CD4-positive, alpha-beta T cell treated with Interleukin-21 for 1 hour (primary cell): Measurements from ENCODE around the gene HRH1.
A peak's percentile ranks its signal among the peaks of the same experiment; 100 is the strongest.
"Not testable (repeated sequence)": the region's sequence is repeated elsewhere in the genome, so short reads cannot be mapped to it uniquely, and the experiment has no call there.

Experiments
- DNase-seq: peaks from one replicate; pipeline ENCODE4 v3.0.0-alpha.2; 2020

The HRH1 gene, protein sequence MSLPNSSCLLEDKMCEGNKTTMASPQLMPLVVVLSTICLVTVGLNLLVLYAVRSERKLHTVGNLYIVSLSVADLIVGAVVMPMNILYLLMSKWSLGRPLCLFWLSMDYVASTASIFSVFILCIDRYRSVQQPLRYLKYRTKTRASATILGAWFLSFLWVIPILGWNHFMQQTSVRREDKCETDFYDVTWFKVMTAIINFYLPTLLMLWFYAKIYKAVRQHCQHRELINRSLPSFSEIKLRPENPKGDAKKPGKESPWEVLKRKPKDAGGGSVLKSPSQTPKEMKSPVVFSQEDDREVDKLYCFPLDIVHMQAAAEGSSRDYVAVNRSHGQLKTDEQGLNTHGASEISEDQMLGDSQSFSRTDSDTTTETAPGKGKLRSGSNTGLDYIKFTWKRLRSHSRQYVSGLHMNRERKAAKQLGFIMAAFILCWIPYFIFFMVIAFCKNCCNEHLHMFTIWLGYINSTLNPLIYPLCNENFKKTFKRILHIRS

DNA sequence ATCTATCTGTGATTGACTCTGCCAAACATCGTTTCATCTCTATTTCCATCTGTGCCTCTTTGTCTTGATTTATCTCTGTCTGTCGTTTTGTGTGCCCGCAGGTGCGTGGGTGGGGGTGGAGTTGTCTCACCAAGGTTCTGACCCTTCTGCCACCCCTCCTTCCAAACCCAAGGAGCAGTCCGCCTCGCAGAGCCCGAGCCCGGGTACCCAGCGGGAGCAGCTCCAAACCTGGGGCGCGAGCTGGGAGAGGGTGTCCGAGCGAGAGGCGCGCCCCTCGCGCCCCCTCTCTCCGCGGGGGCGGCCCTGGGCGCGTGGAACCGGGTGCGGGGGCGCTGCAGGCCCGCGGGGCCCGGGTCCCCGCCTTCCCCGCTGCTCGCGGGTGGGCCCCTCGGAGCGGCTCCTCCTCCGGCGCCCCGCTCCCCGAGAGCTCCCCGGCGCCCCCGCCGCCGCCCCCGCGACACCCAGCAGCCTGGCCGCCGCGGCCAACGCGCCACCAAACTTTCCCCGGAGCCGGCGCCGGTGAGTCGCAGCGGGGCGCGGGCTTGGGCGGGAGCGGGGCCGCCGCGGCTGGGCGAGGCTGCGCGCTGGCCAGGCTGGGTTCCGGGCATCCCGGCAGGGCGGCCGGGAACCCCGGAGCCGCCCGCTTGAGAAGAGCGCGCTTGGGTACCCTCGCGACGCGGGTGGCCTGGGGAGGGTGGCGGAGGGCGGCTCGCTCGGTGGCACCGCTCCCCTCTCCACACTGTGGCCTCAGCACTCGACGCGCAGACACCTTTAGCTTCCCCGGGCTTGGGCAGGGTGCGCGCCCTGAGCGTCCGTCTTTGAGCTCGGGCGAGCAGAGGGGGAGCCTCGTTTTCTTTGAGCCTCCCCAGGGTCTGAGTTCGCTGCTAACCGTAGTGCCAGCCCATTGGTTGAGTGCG is at the start of gene HRH1:
Gene HRH1 (plus strand): TSS at position 458 of the 917 bp plus-strand sequence. CDS start 104,545 bp downstream, outside the sequence.
- no peak for DNase-seq

DNA sequence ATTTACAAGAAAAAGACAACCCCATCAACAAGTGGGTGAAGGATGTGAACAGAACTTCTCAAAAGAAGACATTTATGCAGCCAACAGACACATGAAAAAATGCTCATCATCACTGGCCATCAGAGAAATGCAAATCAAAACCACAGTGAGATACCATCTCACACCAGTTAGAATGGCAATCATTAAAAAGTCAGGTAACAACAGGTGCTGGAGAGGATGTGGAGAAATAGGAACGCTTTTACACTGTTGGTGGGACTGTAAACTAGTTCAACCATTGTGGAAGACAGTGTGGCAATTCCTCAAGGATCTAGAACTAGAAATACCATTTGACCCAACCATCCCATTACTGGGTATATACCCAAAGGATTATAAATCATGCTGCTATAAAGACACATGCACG is 41.0 kb upstream of the HRH1 start:
- DNase-seq, result not testable (repeated sequence)

DNA sequence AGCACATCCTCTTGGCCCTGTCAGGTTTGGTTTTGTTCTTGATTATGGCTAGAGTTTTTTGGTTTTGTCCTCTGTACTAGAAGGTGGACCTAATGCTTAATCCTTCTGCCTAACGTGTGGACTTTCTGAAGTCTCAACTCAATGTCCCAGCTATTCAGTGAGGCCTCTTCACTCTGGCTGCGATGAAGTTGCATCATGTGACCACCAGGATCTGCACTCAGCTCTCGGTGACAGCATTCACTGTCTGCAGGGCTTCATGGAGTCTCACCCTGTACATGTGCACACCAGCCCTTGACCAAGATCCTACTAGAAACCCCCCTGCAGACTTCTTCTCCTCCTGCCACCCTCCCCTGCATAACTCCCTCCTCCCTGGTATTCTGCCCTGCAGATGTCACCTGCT is 38.7 kb upstream of the HRH1 start:
- DNase-seq, result no peak

DNA sequence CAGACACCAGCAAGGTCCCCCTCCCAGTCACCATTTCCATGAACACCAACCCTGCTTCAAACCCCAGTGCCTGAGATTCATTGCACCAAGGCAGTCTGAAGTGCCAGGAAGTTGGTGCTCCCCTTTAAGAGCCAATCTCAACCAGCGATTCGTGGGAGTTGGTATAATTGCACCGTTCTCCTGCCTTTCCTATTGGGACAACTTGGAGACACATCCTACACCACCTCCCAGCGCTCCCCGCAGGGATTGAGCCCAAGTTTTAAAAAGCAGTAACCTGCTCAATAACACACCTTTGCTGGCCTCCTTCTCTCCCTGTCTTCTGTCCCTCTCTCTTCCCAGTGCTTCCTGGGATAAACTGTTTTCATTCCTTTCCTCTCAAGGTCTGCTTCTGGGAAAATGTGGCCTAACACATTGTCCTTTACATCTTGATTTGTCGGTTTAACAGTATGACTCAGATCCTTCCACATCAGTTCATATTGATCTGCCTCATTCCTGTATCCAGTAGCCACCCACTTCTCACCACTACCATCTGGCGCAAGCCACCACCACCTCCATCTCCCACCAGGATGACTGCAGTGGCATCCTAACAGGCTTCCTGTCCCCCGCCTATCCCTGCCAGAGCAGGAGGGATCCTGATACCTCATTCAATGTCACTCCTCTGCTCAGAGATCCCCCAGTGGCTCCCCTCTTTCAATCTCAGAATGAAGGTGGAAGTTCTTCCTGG is 37.8 kb upstream of the HRH1 start:
- no peak for DNase-seq

DNA sequence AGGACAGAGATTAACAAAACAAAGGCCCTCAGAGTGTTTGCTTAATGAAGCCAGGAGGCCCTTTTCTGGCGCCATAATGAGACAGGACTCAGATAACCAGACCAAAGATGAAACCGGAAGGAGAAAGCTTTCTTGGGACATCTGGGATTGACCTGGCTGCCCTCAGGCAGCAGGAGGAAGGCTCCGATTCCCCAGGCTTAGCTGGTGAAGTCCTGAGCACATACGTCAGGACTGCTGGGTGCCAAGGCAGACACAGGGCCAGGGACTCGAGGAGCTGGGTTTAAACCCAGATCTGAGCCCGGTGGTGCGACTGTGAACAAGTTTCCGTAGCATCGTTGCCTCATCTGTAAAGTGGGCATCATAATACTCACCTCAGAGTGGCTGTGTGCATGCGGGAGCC is 36.7 kb upstream of the HRH1 start:
- DNase-seq, result no peak

DNA sequence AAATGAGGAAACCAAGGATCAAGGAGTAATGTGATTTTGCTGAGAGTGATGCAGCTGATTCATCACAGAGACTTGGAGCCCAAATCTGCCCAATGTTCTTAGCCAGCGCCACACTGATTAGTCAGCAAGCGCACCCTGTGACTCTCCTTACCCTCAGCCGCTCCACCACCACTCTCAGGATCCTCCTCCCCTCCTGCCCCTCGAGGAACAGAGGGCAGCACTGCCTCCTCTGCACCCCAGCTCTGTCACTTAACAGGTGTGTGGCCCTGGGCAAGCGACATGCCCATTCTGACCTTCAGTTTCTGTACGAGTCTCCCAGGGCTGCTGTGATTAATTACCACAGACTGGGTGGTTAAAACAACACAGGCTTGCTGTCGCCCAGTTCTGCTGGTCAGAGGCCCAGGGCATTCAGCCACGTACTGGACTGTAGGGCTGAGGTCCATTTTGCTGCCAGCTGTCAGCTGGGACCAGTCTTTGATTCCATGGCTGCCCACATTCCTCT is 36.1 kb upstream of the HRH1 start:
- no peak for DNase-seq

DNA sequence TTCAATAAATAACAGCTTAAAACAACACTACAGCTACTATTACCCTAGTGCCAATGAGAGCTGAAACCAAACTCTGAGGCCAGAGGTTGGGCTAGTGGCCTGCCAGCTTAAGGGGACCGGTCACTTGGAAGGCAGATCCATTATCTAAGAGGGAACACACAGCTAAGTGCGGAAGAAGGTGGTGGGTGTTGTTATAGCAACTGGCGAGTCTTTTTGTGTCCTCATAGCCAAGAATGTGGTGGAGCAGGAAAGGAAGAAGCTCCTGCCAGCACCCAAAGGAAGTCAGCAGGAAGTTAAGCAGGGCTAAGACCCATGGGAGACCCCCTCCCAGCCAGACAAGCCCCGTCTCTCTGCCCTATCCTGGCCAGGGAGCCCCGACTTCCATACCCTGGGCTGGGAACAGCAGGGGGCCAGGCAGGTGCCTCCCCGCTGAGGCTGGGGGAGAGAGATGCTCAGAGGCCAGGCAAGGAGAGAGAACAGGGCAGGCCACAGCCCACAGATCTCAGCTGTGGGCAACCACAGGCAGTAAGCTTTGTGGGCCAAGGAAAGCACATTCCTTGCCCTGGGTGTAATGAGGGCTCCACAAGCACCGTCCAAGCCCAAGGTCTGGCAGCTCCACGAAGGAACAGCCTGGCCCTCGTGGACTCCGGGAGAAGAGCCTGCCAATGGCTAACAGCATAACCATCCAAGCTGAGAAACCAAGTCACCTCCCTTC is 34.0 kb upstream of the HRH1 start:
- no peak for DNase-seq

DNA sequence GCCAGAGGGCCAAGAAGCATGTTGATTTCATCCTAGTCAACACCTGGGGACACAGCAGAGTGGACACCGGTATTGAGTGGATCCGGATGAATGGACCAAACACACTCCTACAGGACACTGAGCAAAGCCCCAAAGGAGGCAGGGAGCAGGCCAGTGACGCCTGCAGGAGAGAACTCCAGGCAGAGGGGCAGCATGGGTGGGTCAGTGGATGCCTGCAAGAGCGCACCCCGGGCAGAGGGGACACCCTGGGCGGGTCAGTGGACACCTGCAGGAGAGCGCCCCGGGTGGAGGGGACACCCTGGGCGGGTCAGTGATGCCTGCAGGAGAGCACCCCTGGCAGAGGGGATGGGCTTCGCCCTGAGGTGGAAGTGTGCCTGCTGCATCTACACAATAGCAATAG is 27.6 kb upstream of the HRH1 start:
- DNase-seq, result no peak

DNA sequence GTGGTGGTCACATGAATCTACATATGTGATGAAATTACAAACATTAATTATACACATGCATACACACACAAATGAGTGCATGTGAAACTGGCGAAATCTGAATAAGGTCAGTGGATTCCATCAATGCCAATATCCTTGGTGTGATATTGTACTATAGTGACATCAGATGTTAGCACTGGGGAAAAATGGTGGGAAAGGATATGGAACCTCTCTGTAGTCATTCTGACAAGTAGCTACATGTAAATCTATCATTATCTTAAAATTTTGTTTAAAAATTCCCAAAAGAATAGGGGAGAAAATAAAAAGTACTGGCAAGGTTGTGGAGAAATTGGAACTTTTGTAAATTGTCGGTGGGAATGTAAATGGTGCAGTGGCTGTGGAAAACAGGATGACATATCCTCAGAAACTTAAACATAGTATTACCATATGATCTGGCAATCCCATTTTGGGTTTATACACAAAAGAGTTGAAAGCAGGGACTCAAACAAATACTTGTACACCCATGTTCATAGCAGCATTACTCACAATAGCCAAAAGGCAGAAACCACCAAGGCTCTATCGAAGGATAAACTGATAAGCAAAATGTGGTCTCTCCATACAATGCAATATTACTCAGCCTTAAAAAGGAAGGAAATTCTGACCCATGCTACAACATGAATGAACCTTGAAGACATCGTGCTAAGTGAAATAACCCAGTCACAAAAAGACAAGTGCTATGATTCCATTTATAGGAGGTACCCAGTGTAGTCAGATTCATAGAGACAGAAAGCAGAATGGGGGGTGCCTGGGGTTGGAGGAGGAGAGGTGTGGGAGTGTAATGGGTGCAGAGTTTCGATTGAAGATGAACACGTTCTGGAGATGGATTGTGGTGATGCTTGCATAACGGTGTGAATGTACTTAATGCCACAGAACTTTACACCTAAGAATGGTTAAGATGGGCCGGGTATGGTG is 25.3 kb upstream of the HRH1 start:
- no peak for DNase-seq

DNA sequence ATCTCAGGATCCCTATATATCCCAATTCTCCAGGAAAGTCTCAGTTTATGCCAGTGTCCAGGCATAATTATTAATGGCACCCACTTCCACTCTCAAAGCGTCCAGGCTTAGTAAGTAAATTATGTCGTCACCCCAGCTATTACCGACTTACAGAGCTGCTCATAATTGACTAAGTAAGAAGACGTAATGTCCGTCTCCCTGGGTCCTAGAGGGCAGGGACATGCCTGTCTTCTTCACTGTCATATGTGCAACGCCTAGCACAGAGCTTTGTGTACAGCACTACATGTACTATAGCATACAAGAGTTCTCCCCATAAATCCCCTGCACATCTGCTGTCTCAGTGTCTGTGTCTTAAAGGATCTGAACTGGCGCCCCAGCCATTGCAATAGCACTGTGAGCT is 23.9 kb upstream of the HRH1 start:
- DNase-seq, result no peak

DNA sequence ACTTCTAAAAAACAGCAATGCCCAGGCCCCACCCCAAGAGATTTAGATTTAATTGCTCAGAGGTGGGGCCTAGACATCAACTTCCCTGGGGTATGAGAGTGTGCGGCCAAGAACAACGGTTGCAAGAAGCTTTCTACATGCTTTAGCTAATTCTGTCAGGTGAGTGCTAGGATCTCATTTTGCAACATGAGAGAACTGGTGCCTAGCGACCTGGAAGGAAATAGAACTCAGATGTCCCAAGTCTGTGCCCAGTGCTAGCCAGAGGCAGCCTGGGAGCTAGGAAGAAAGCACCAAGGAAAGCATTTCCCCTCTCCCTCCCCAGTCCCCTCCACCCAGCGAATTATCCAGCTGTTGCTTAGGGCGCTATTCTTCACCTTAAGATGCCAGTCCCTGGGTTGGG is 22.9 kb upstream of the HRH1 start:
- DNase-seq, result no peak

DNA sequence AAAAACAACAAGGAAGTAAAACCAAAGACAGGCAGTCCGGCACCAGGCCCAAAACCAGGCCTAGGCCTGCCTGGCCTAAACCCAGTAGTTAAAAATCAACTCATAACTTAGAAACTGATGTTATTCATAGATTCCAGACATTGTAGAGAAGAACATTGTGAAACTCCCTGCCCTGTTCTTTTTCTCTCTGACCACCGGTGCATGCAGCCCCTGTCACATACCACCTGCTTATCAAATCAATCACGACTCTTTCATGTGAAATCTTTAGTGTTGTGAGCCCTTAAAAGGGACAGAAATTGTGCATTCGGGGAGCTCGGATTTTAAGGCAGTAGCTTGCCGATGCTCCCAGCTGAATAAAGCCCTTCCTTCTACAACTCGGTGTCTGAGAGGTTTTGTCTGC is 22.4 kb upstream of the HRH1 start:
- DNase-seq, result not testable (repeated sequence)

DNA sequence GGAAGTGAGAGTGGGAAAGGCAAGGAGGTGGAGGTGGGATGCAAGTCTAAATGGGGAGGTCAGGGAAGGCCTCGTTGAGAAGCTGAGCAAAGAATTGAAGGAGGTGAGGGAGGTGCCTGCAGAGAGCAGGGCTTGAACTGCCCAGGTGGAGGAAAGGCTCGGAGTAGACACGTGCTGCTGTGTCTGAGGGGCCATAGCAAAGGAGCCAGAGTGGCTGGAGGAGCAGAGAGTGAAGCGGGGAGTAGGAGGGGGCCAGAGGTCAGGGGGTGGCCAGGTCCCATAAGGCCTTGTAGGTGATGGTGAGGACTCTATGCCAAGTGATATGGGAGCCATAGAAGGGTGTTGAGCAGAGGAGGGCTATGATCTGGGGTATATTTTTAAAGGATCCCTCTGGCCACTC is 21.4 kb upstream of the HRH1 start:
- DNase-seq, result no peak

DNA sequence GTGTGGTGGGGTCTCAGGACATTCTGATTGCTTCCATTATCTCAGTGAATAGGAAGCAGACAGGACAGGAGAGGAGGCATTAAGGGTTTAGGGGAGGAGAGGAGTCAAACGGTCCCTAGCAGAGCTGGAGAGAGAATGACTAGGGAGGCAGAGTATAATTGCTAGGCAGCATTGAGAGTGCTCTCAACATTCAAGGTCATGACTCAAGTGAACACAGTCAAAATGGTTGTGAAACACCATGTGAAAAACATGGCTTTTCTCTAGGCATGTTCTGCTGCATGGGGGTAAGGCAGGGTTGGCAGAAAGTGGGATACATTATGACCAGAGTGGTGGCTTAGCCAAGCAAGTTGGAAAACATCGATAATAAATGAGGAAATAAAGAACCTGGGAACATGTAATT is 19.5 kb upstream of the HRH1 start:
- no peak for DNase-seq

DNA sequence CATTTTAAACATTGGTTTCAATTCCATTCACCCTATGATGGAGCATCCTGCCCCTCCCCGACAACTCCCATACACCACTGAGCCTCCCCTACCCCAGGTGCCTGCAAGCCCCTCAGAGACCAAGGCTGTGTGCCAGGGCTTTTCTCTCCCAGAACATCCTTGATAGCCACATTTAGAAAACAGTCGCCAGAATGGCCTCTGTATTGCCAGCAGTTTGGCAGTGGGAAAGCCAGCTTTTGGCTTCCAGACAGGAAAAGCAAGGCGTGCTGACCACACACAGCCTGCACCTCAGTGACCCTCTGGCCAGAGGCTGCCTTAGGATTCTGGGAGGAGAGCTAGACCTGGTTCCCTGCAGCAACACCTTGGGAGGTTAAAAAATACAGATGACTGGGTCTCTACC is 18.2 kb upstream of the HRH1 start:
- no peak for DNase-seq

DNA sequence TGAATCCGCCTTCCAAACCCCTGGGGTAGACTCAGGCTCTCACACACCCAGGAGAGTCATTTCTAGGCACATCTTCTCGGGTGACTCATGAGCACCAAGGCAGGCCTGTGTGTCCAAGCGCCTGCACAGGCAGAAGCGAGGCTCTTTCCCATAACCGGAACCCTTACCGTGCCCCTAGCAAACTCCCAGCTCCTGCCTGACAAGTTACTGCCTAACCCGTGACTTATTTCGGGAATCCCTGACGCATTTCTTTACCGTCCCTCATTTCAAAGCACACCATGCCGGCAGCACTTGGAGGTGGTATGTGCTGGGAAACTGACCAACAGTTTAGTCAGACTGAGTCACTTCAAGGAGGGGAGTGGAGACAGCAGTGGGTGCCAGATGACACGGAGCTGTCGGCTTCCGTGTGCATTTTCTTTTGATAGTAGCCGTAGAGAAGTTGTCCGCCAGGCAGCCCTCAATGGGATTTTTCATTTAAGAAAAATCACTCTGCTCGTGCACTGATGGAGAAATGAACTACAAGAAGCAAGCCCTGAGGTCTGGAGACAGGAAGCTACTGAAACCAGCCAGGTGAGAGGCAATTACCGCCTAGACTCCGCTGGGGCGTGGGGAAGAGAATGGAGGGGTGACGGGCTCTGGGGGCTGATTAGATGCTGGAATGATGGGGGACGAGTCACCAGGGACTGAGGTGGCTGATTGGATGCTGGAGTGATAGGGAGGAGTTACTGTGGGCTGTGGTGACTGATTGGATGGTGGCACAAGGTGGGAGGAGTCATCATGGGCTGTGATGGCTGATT is 17.3 kb upstream of the HRH1 start:
- no peak for DNase-seq

DNA sequence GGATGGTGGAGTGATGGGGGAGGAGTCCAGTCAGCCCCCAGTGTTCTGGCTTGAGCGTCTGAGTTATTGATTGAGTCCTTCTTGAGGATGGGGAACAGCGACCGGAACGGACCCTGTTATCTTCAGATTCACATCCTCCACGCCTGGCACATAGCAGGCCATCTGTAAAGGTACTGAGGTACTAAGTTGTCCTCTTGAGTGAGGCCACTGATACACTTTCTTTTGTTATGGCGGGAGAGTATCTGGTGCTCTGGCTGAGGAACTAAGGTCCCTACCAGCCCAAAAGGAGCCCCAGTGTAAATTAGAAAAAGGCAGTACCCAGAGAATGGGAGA is 16.7 kb upstream of the HRH1 start:
- DNase-seq, result no peak

DNA sequence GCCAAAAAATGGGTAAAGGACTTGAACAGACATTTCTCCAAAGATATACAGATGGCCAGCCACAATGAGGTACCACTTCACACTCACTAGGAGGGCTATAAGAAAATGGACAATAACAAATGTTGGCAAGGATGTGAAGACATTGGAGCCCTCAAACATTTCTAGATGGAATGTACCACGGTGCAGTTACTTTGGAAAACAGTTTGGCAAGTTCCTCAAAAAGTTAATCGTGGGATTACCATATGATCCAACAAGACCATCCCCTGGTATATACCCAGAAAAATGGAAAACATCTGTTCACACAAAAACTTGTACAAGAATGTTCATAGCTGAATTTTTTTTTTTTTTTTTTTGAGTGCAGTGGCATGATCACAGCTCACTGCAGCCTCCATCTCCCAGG is 15.9 kb upstream of the HRH1 start:
- DNase-seq, result no peak

DNA sequence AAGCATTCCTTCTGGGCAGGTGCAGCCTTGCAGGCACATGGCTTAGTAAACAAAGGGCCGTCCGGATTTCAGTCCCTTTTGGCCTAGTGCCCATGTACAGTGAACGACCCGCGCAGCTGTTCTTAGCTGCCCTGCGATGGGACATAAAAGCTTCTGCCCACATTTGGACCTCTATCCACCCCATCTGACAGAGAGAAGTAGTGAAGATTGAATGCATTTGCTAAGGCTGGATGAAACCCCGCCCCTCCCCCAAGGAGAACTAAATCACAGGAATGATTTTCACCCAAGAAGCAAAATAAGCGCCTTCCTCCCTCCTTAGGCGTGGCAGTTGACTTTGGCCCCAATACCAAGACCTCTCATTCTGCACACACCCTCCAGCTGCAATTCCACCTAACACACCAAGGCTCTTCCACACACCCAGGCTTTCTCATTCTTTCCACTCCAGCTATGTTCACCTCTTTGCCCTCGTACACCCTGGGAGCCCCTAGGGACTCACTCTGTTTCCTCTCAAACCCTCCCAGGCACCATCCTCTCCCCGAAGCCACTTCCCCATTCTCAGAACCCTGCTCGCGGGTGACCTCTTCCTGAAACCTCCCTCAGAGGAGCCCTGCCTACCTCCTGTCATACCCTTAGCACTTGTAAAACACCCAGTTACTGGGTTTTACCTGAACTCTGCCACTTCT is 14.1 kb upstream of the HRH1 start:
- peak; percentile 5 for DNase-seq

DNA sequence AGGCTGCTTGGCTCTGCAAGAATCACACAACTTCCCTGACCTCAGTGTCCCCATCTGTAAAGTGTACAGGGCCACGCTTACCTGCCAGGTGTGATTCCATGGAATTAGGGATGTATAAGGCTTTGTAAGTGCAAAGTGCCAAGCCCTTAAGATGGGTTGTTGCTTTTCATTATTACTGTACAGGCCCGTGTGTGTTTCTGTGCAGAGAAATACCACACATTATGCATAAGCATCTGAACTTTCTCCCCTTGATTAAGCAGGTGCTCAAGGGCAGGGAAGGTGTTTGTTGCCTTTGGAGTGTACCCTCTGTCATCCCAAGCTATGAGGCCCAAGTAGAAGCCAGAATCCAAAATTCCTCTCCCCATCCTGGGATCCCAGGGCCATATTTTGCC is 13.6 kb upstream of the HRH1 start:
- no peak for DNase-seq
